Measurements from ENCODE around the gene RSPRY1. TPM values are rescaled to one million over a fixed set of nuclear protein-coding genes. Genes with fewer than 3 reads are reported as not detected.

RSPRY1 gene
- total RNA-seq, 4 donors from 2014 or later, result 28.8 to 38.1 (median 32.1) TPM

- TF ChIP-seq CTCF (IDR thresholded peaks at IDR 0.05; ENCODE audit: low read depth), result no peak
These were observed 37.6 kb upstream of the RSPRY1 start for GRCh38 chr16:57148481-57148880.

GRCh38 chr16:57149391-57149790 is 36.7 kb upstream of the RSPRY1 start:
- TF ChIP-seq CTCF (IDR thresholded peaks at IDR 0.05; ENCODE audit: low read depth), result no peak

GRCh38 chr16:57150682-57151330 is 35.3 kb upstream of the RSPRY1 start:
- TF ChIP-seq CTCF (IDR thresholded peaks at IDR 0.05; ENCODE audit: low read depth), result no peak

GRCh38 chr16:57151369-57151768 is 34.8 kb upstream of the RSPRY1 start:
- no peak for TF ChIP-seq CTCF (IDR thresholded peaks at IDR 0.05; ENCODE audit: low read depth)

- TF ChIP-seq CTCF (IDR thresholded peaks at IDR 0.05; ENCODE audit: low read depth), result no peak
These were observed 33.7 kb upstream of the RSPRY1 start for GRCh38 chr16:57152096-57153093.

GRCh38 chr16:57153841-57154240 is 32.3 kb upstream of the RSPRY1 start:
- no peak for TF ChIP-seq CTCF (IDR thresholded peaks at IDR 0.05; ENCODE audit: low read depth)

GRCh38 chr16:57155702-57156350 is 30.3 kb upstream of the RSPRY1 start:
- TF ChIP-seq CTCF (IDR thresholded peaks at IDR 0.05; ENCODE audit: low read depth), result no peak

Data from subcutaneous adipose tissue (tissue), 4 donors.